Activated CD4-positive, alpha-beta T cell treated with anti-CD3 and anti-CD28 coated beads, Interleukin-2, amount 10 ng/mL, durations not matched to agents 7 days and 5 days (primary cell): ENCODE data around the gene CPNE2. TPM values are rescaled to one million over a fixed set of nuclear protein-coding genes. Genes with fewer than 3 reads are reported as not detected.

Experiments
- CTCF ChIA-PET: fragments of 350-600 bp; sonication (Branson Sonifier 250); formaldehyde crosslinking; loops from one replicate; lab custom pipeline; 2021; ENCODE audit warnings: antibody characterized with exemption; lab: Charles Lee
- POLR2A ChIA-PET: fragments of 350-600 bp; sonication (Branson Sonifier 250); formaldehyde crosslinking; loops from one replicate; lab custom pipeline; 2021; ENCODE audit warnings: antibody characterized with exemption; lab: Charles Lee
- DNase-seq: peaks from one replicate; pipeline ENCODE4 v3.0.0-alpha.2; 2020
- H3K27ac Mint-ChIP-seq: one replicate; pipeline ENCODE4 v1.8.0; 2021; ENCODE audit warnings: mild to moderate bottlenecking, moderate library complexity, mixed read lengths
- H3K27me3 Mint-ChIP-seq: one replicate; pipeline ENCODE4 v1.8.0; 2021; ENCODE audit warnings: mixed read lengths
- H3K36me3 Mint-ChIP-seq: one replicate; pipeline ENCODE4 v1.8.0; 2021; ENCODE audit warnings: low read depth, mixed read lengths
- H3K4me1 Mint-ChIP-seq: one replicate; pipeline ENCODE4 v1.8.0; 2021; ENCODE audit warnings: mixed read lengths
- H3K4me3 Mint-ChIP-seq: one replicate; pipeline ENCODE4 v1.8.0; 2021; ENCODE audit warnings: mild to moderate bottlenecking, moderate library complexity, mixed read lengths
- H3K9me3 Mint-ChIP-seq: one replicate; pipeline ENCODE4 v1.8.0; 2021; ENCODE audit warnings: mixed read lengths
- total RNA-seq, 2 experiments: library from RNA; stranded (reverse); gene quantifications; one replicate each; pipeline ENCODE4 v1.2.3, GENCODE V29; 2021

Gene CPNE2
- total RNA-seq, 2 experiments from 2014 or later: 3.1 to 3.6 TPM

DNA sequence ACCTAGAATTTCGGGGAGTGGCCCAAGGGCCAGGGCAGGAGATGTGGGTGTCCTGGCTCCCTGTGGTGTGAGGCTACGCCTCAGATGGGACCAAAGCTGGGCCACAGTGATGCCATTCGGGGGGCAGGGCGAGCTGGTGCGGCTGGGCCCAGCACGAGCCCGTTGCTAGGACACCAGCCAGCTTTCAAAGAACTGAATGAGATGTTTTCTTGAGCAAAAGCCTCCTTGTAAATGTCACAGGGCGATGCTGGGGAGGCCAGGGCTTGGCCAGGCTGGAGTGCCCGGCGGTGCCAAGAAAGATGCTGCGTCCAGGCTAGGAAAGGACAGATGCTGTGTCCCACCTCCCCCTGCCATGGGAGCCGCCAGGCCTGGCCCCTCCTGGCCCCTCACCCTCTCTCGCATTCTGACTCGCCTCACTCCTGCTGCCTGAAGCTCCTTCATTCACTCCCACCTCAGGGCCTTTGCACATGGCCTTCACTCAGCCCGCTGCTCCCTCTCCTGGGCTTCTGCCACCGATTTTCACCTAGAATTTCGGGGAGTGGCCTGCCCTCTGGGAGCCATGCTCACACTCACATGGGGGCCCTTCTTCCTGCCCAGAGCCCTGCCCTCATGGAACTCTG is 39.1 kb downstream of the CPNE2 start:
- ChIA-PET CTCF (interaction anchor here (1.0 to 2.0 kb wide), 2 partner anchors 17 kb away, joined by 3 to 5 read pairs; no protein-coding TSS in a partner anchor), POLR2A (no interaction called here)
- peaks cover 6% of the 10 kb centered on the region for H3K36me3 Mint-ChIP-seq
- no peaks in the 10 kb centered on the region for H3K9me3 Mint-ChIP-seq
- H3K27ac Mint-ChIP-seq: peak overlapping the region; percentile 71
- H3K27me3 Mint-ChIP-seq: no peaks in the 10 kb centered on the region
- DNase-seq: no peak
- peaks cover 88% of the 10 kb centered on the region for H3K4me1 Mint-ChIP-seq
- H3K4me3 Mint-ChIP-seq: no peak overlapping the region

DNA sequence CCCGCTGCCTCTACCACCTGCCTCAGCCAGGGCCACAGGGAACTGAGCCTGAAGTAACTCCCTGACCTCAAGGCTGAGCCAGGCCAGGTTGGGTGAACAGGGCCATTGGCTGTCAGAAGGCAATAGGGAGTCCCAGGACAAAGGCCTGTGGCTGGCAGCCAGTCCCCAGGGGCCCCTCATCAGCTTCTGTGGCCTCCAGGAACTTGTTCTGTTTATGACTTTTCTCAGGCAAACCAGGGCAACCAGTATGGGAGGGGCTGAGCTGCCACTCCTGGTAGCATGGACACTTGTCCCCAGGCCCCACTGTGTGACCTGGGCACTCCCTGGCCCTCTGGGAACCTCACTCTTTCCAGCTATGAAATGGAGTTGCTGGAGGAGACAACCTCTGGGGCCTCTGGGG is 40.1 kb downstream of the CPNE2 start:
- ChIA-PET POLR2A (no interaction called here), CTCF (interaction anchor here (2.0 kb wide), 1 partner anchor 18 kb away, joined by 5 read pairs; no protein-coding TSS in a partner anchor)
- H3K27me3 Mint-ChIP-seq: no peaks in the 10 kb centered on the region
- DNase-seq: no peak
- H3K27ac Mint-ChIP-seq: peak overlapping the region; percentile 62
- no peak overlapping the region for H3K4me3 Mint-ChIP-seq
- H3K9me3 Mint-ChIP-seq: no peaks in the 10 kb centered on the region
- H3K4me1 Mint-ChIP-seq: peaks cover 79% of the 10 kb centered on the region
- peaks cover 6% of the 10 kb centered on the region for H3K36me3 Mint-ChIP-seq

- peaks cover 2% of the 10 kb centered on the region for H3K36me3 Mint-ChIP-seq
- H3K9me3 Mint-ChIP-seq: no peaks in the 10 kb centered on the region
- ChIA-PET POLR2A (no interaction called here), CTCF (interaction anchor here (3.6 kb wide), 1 partner anchor 11 kb away, joined by 13 read pairs; no protein-coding TSS in a partner anchor)
- no peak for DNase-seq
- peak overlapping the region; percentile 71 for H3K27ac Mint-ChIP-seq
- no peak overlapping the region for H3K4me3 Mint-ChIP-seq
- H3K4me1 Mint-ChIP-seq: peaks cover 75% of the 10 kb centered on the region
- no peaks in the 10 kb centered on the region for H3K27me3 Mint-ChIP-seq
Observed at GRCh38 chr16:57133031-57133430, 40.6 kb downstream of the CPNE2 start.

GRCh38 chr16:57133886-57134285 is 41.5 kb downstream of the CPNE2 start:
- no peak for DNase-seq
- no peaks in the 10 kb centered on the region for H3K36me3 Mint-ChIP-seq
- H3K27me3 Mint-ChIP-seq: no peaks in the 10 kb centered on the region
- ChIA-PET CTCF (interaction anchor here (1.4 to 3.6 kb wide), 3 partner anchors 10 to 22 kb away, joined by 3 to 13 read pairs (median 3); no protein-coding TSS in a partner anchor), POLR2A (no interaction called here)
- H3K4me3 Mint-ChIP-seq: no peak overlapping the region
- no peaks in the 10 kb centered on the region for H3K9me3 Mint-ChIP-seq
- H3K27ac Mint-ChIP-seq: peak overlapping the region; percentile 94
- peaks cover 75% of the 10 kb centered on the region for H3K4me1 Mint-ChIP-seq

DNA sequence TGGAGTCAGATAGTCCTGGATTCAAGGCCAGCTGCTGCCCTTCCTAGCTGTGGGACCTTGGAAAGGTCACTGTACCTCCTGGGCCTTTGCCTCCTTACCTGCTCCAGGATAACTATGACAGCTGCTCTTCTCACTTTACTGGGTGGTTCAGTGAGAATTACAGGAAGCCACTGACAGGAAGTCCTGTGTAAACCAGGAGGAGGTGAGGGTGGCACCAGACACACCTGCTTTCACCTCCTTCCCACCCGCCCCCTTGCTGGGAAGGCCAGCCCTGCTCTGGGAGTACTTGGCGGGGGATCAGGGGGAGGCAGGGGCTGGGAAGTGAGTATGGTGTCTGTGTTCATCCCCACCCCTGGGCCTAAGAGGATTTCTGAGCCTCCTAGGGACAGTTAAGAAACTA is 42.6 kb downstream of the CPNE2 start:
- Mint-ChIP-seq H3K4me3 (peak overlapping the region; percentile 73), H3K36me3 (no peaks in the 10 kb centered on the region), H3K27me3 (no peaks in the 10 kb centered on the region), H3K4me1 (peaks cover 71% of the 10 kb centered on the region), H3K9me3 (no peaks in the 10 kb centered on the region), H3K27ac (peak overlapping the region; percentile 94)
- POLR2A ChIA-PET: no interaction called here
- CTCF ChIA-PET: interaction anchor here (0.9 to 3.6 kb wide), 6 partner anchors 9 to 43 kb away, joined by 3 to 13 read pairs (median 3); partner anchors contain the start of gene CPNE2
- peak; percentile 53 for DNase-seq

- ChIA-PET POLR2A (no interaction called here), CTCF (interaction anchor here (0.6 to 1.3 kb wide), 5 partner anchors 10 to 53 kb away, joined by 3 to 4 read pairs (median 3); no protein-coding TSS in a partner anchor)
- no peaks in the 10 kb centered on the region for H3K36me3 Mint-ChIP-seq
- no peaks in the 10 kb centered on the region for H3K27me3 Mint-ChIP-seq
- no peak for DNase-seq
- no peak overlapping the region for H3K4me3 Mint-ChIP-seq
- no peaks in the 10 kb centered on the region for H3K9me3 Mint-ChIP-seq
- H3K4me1 Mint-ChIP-seq: peaks cover 72% of the 10 kb centered on the region
- peak overlapping the region; percentile 50 for H3K27ac Mint-ChIP-seq
Observed at GRCh38 chr16:57137043-57137442, 44.7 kb downstream of the CPNE2 start.

DNA sequence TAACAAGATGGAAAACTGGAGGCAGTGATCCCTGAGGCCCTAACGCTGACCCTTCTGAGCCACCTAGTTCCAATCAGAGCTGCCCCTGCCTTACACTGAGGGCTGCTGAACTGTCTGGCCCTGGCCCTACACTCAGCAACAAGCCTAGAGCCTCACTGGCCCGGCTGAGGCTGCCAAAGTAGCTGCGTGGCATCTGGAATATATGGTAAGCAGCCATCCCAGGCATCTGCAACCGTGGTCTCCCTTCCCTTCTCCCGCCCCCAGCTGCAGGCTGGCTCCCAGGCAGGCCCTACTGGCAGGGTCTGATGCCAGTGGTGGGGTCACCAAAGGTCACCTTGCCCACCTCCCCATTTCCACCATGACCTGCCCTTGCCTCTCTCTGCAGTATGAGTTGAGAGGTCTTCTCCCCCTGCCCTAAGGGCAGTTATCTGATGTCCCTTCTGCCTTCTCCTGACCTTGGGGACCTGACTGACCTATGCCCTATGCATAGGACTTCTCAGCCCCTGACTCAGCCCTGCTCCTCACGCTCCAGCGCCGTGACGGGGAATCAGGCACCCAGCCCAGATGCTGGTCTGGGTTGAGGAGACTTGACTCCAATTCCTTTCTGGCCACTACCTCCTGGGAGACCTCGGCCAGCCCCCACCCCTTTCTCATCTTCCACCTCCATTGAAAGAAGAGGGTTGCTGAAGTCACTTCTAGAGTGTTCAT is 45.3 kb downstream of the CPNE2 start:
- Mint-ChIP-seq H3K27me3 (no peaks in the 10 kb centered on the region), H3K4me3 (no peak overlapping the region), H3K27ac (peak overlapping the region; percentile 68), H3K36me3 (no peaks in the 10 kb centered on the region), H3K9me3 (no peaks in the 10 kb centered on the region), H3K4me1 (peaks cover 74% of the 10 kb centered on the region)
- DNase-seq: no peak
- ChIA-PET CTCF (interaction anchor here (0.6 to 1.2 kb wide), 3 partner anchors 10 to 17 kb away, joined by 3 to 4 read pairs (median 3); no protein-coding TSS in a partner anchor), POLR2A (no interaction called here)

- Mint-ChIP-seq H3K4me1 (peaks cover 75% of the 10 kb centered on the region), H3K36me3 (no peaks in the 10 kb centered on the region), H3K27ac (peak overlapping the region; percentile 68), H3K27me3 (no peaks in the 10 kb centered on the region), H3K4me3 (no peak overlapping the region), H3K9me3 (no peaks in the 10 kb centered on the region)
- POLR2A ChIA-PET: no interaction called here
- CTCF ChIA-PET: interaction anchor here (0.6 to 0.7 kb wide), 2 partner anchors 11 to 105 kb away, joined by 3 read pairs; no protein-coding TSS in a partner anchor
- DNase-seq: no peak
Observed at GRCh38 chr16:57138281-57138935, 46.0 kb downstream of the CPNE2 start.

GRCh38 chr16:57140931-57141668 is 48.7 kb downstream of the CPNE2 start:
- Mint-ChIP-seq H3K27me3 (no peaks in the 10 kb centered on the region), H3K27ac (peak overlapping the region; percentile 92), H3K36me3 (no peaks in the 10 kb centered on the region), H3K9me3 (no peaks in the 10 kb centered on the region), H3K4me1 (peaks cover 48% of the 10 kb centered on the region), H3K4me3 (no peak overlapping the region)
- POLR2A ChIA-PET: no interaction called here
- DNase-seq: no peak
- CTCF ChIA-PET: interaction anchor here (0.6 to 2.2 kb wide), 6 partner anchors 10 to 159 kb away, joined by 3 to 6 read pairs (median 4); no protein-coding TSS in a partner anchor

DNA sequence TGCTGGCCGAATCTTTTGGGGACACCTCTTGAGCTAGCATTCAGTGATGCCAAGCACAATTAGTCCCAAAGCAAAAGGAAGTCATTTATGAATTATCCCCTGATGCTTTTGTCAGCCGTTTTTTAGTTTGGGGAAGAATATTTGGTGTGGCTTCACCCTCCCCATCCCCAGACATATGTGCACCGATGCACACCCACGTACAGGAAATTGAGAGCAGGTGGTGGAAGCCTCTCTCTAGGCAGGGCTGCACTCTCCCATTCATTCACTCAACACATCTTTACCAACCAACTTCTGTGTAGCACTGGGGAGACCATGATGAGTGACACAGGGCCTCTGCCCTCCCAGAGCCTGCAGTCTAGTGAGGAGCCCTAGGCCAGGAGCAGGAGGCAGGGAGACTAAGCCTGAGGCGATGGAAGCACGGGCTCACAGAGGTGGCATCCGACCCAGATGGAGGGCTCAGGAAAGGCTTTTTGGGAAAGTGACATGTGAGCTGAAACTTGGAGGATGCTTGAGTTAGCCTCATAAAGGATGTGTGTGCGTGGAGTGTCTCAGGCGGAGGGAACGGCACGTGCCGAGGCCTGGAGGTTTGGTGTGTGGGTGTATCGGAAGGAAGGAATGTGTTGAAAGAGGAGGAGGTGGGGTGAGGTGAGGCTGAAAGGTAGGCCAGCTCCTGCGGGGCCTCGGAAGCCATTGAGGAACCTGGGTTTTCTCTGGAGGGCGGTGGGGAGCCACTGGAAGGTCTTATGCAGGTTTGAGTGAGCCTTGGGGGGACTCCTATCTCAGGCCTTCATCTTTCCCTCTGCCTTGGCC is 49.6 kb downstream of the CPNE2 start:
- ChIA-PET CTCF (interaction anchor here (0.6 to 2.2 kb wide), 5 partner anchors 9 to 158 kb away, joined by 3 to 6 read pairs (median 4); no protein-coding TSS in a partner anchor), POLR2A (interaction anchor here (1.5 kb wide), 1 partner anchor 13 kb away, joined by 3 read pairs; no protein-coding TSS in a partner anchor)
- Mint-ChIP-seq H3K4me3 (peak overlapping the region; percentile 25), H3K4me1 (peaks cover 44% of the 10 kb centered on the region), H3K27ac (peak overlapping the region; percentile 92), H3K27me3 (no peaks in the 10 kb centered on the region), H3K36me3 (no peaks in the 10 kb centered on the region), H3K9me3 (no peaks in the 10 kb centered on the region)
- peak; percentile 28 for DNase-seq

DNA sequence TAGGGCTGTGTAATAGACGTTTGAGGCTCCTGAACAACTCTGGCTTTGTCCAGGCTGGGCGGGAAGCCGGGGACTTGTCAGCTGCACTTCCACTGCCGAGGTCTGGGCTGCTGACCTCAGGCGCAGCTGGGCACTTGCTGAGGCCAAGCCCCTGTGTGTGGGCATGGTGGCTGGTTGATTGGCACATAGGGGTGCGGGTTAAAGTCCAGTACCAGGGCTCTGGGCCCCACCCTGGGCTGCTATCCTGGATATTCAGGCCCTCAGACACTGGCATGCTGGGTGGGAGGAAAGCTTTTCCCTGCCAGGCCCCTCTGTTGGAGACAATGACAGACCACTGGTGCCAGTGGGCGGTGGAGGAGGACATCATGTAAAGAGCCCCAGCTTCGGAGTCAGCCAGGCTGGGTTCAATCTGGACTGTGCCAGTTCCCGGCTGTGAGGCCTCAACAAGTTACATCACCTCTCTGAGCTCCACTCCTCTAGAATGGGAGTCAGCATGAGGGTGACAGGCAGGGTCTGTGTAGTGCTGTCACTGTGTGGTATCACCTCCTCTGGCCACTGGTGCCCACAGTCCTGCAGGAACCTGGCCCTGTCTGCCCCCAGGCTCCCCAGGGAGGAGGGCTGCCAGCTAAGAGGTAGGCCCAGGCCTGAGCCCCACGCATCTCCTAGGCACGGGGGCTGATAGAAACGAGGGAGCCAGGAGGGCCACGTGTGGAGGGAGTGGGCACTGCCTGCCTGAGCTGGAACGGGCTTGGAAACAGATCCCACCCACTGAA is 51.0 kb downstream of the CPNE2 start:
- H3K36me3 Mint-ChIP-seq: no peaks in the 10 kb centered on the region
- ChIA-PET POLR2A (interaction anchor here (1.5 kb wide), 1 partner anchor 14 kb away, joined by 3 read pairs; no protein-coding TSS in a partner anchor), CTCF (interaction anchor here (1.2 to 2.4 kb wide), 3 partner anchors 9 to 32 kb away, joined by 3 to 13 read pairs (median 3); no protein-coding TSS in a partner anchor)
- no peak overlapping the region for H3K27ac Mint-ChIP-seq
- H3K9me3 Mint-ChIP-seq: no peaks in the 10 kb centered on the region
- peaks cover 45% of the 10 kb centered on the region for H3K4me1 Mint-ChIP-seq
- H3K4me3 Mint-ChIP-seq: no peak overlapping the region
- H3K27me3 Mint-ChIP-seq: no peaks in the 10 kb centered on the region
- DNase-seq: no peak
